Kidney (tissue), 14 donors: ENCODE results near the gene OVAAL. TPM values are rescaled to one million over a fixed set of nuclear protein-coding genes. Genes with fewer than 3 reads are reported as not detected.

Source experiments
- DNase-seq, 5 donors: peaks; one replicate each; pipeline ENCODE4 v3.0.0-alpha.2; 2013 to 2020
- FAIRE-seq: peaks from 2 replicates; lab custom pipeline; 2012; peaks lifted over from hg19 to GRCh38; lab: Jason Lieb, UNC
- H3K27ac ChIP-seq, 2 donors: one replicate each; pipeline ENCODE4 v1.7.0; 2013; ENCODE audit warnings: low read depth in 2 of 2, low read length in 2 of 2, inconsistent platforms in 1 of 2
- H3K27me3 ChIP-seq: one replicate; pipeline ENCODE4 v1.7.1; 2013; ENCODE audit warnings: low read length, inconsistent platforms; ENCODE audit not compliant: control insufficient read depth, insufficient read depth
- H3K36me3 ChIP-seq, 3 donors: one replicate each; pipeline versions ENCODE4 v1.7.0 to v1.7.1; 2013; ENCODE audit warnings: low read length in 3 of 3, control low read depth in 1 of 3, inconsistent platforms in 1 of 3; ENCODE audit not compliant: insufficient read depth in 3 of 3, control insufficient read depth in 2 of 3
- H3K4me1 ChIP-seq, 3 donors: one replicate each; pipeline versions ENCODE4 v1.7.0 to v1.7.1; 2013; ENCODE audit warnings: low read length in 3 of 3, inconsistent platforms in 1 of 3, low read depth in 1 of 3; ENCODE audit not compliant: control insufficient read depth in 2 of 3, insufficient read depth in 2 of 3
- H3K4me3 ChIP-seq, 3 donors: one replicate each; pipeline versions ENCODE4 v1.7.0 to v1.8.1; 2013; ENCODE audit warnings: low read length in 3 of 3, control low read depth in 1 of 3, inconsistent platforms in 1 of 3
- H3K9ac ChIP-seq, 3 donors: one replicate each; pipeline versions ENCODE4 v1.7.0 to v1.7.1; 2013; ENCODE audit warnings: low read length in 3 of 3, control low read depth in 1 of 3, inconsistent platforms in 1 of 3
- H3K9me3 ChIP-seq, 3 donors: one replicate each; pipeline versions ENCODE4 v1.7.0 to v1.7.1; 2013; ENCODE audit warnings: low read length in 3 of 3, control low read depth in 1 of 3, inconsistent platforms in 1 of 3; ENCODE audit not compliant: control insufficient read depth in 2 of 3, insufficient read depth in 1 of 3
- CTCF ChIP-seq: IDR thresholded peaks from 3 replicates; pipeline ENCODE4 v1.5.1; 2012; ENCODE audit warnings: mild to moderate bottlenecking, moderate library complexity, borderline replicate concordance; ENCODE audit not compliant: insufficient read depth; ENCODE audit errors: extremely low read depth
- intact Hi-C: fragments of 100-400 bp; cut with DNase I; formaldehyde crosslinking; loops from one replicate; pipeline ENCODE4 v1.11.1; 2022
- polyA plus RNA-seq: library from polyadenylated mRNA; stranded (reverse); fragments of 350-450 nt; fragmentation: Illumina TruSeq; extraction: RNeasy Lipid Tissue Mini Kit (QIAGEN cat#74804); gene quantifications from one replicate; pipeline ENCODE4 v1.2.3, GENCODE V29; 2014; ENCODE audit warnings: low read depth, low replicate concordance; ENCODE audit not compliant: insufficient read depth
- total RNA-seq: library from RNA; stranded (reverse); fragmentation: NEBNext Ultra II Directional; extraction: Animal tissue kit (Norgen Biotek cat#: 25700); gene quantifications from one replicate; pipeline ENCODE4 v1.2.1, GENCODE V29; 2021
- donor health status: control.
- donor health status: control.
- donor health status: control.
- donor health status: control.
- donor health status: control.
- donor health status: DM: yes; HTN: yes; CAD: no.
- donor health status: Normal renal cell carcinoma (clear cell type).

The OVAAL gene
- total and polyA plus RNA-seq, 2 donors from 2014 or later, result not detected

GRCh38 chr1:180566495-180566894 is 7.7 kb downstream of the OVAAL start:
- Histone ChIP-seq H3K4me3 (no peak overlapping the region), H3K9me3 (no peaks in the 10 kb centered on the region), H3K9ac (no peak overlapping the region), H3K36me3 (no peaks in the 10 kb centered on the region), H3K27ac (no peak overlapping the region), H3K27me3 (no peaks in the 10 kb centered on the region), H3K4me1 (peaks cover 0 to 12% (median 4%) of the 10 kb centered on the region in 3 donors)
- DNase-seq, result no peak
- FAIRE-seq, result no peak
- TF ChIP-seq CTCF, result no peak
- intact Hi-C loops, result no loop called here

- H3K4me1 ChIP-seq, result peaks cover 0 to 17% (median 4%) of the 10 kb centered on the region in 3 donors
- intact Hi-C loops, result no loop called here
- H3K9me3 ChIP-seq, result no peaks in the 10 kb centered on the region
- H3K9ac ChIP-seq, result no peak overlapping the region
- no peaks in the 10 kb centered on the region for H3K36me3 ChIP-seq
- no peak overlapping the region for H3K4me3 ChIP-seq
- H3K27me3 ChIP-seq, result no peaks in the 10 kb centered on the region
- TF ChIP-seq CTCF, result no peak
- FAIRE-seq, result no peak
- no peak for DNase-seq
- H3K27ac ChIP-seq, result no peak overlapping the region
These were observed 8.9 kb downstream of the OVAAL start for GRCh38 chr1:180567654-180568053.

GRCh38 chr1:180568184-180568583 is 9.4 kb downstream of the OVAAL start:
- H3K27ac ChIP-seq, result no peak overlapping the region

More at GRCh38 chr1:180568184-180568583, 9.4 kb downstream of the OVAAL start:
- H3K4me1 ChIP-seq, result peaks cover 0 to 15% (median 4%) of the 10 kb centered on the region in 3 donors
- H3K9ac ChIP-seq, result no peak overlapping the region
- H3K27me3 ChIP-seq, result no peaks in the 10 kb centered on the region
- H3K4me3 ChIP-seq, result no peak overlapping the region
- no peak for DNase-seq
- TF ChIP-seq CTCF, result no peak
- no peaks in the 10 kb centered on the region for H3K36me3 ChIP-seq
- no peak for FAIRE-seq
- no peaks in the 10 kb centered on the region for H3K9me3 ChIP-seq
- intact Hi-C loops, result no loop called here
